Renal pelvis (tissue), 4 donors: Measurements from ENCODE around the gene NFS1. TPM values are rescaled to one million over a fixed set of nuclear protein-coding genes. Genes with fewer than 3 reads are reported as not detected.
"Not testable (repeated sequence)": the region's sequence is repeated elsewhere in the genome, so short reads cannot be mapped to it uniquely, and the experiment has no call there.

Experiments used
- DNase-seq: peaks from one replicate; pipeline ENCODE4 v3.0.0-alpha.2; 2013
- polyA plus RNA-seq, 3 donors: library from polyadenylated mRNA; unstranded; fragments of 120-200 nt; gene quantifications; one replicate each; pipeline ENCODE4 v1.2.1, GENCODE V29; 2013; ENCODE audit not compliant: insufficient read length in 3 of 3

NFS1 gene
- polyA plus RNA-seq, 3 donors, result 27.3 to 31.6 (median 31.1) TPM

GRCh38 chr20:35686872-35687271 is 12.3 kb downstream of the NFS1 start:
- DNase-seq, result not testable (repeated sequence)

DNA sequence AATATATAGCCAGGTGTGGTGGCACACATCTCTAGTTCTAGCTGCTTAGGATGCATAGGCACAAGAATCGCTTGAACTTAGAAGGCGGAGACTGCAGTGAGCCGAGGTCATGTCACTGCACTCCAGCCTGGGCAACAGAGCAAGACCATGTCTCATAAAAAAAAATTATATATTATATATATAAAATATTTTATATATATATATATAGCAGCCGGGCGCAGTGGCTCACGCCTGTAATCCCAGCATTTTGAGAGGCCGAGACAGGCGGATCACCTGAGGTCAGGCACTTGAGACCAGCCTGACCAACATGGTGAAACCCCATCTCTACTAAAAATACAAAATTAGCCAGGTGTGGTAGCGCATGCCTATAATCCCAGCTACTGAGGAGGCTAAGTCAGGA is 13.8 kb downstream of the NFS1 start:
- not testable (repeated sequence) for DNase-seq

DNA sequence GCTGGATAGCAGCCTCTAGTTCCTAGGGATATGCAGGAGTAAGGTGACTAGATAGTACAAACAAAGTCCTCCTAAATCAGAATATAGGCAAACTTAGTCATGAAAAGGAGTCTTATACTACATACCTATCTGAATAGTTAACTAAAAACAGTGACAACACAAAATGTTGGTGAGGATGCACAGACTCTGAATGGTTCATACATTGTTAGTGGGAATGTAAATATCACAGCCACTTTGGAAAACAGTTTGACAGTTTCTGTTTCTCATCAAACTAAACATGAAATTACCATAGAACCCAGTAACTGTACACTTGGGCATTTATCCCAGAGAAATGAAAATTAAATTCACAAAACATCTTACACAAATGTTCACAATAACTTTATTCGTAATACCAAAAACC is 17.2 kb downstream of the NFS1 start:
- DNase-seq, result no peak

- DNase-seq, result no peak
Measured at GRCh38 chr20:35680452-35681183, 18.5 kb downstream of the NFS1 start.

DNA sequence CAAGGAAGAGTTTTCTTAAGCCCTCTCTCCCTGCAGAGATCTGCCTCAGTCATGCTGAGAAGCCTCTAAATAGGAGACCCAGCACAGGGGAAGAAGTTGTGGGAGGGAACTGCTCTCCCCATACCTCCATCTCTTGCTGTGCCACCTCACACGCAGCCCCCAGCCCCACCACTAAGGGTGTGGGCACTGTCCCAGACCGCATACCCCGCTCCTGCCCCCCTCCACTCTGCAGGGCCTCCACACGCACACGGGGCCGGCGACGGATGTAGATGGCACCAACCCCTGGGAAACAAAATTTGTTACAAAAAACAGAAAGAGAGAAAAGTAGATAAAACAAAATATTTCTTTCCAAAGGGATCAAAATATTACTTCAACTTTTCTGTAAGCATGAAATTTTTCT is 24.2 kb downstream of the NFS1 start:
- no peak for DNase-seq

DNA sequence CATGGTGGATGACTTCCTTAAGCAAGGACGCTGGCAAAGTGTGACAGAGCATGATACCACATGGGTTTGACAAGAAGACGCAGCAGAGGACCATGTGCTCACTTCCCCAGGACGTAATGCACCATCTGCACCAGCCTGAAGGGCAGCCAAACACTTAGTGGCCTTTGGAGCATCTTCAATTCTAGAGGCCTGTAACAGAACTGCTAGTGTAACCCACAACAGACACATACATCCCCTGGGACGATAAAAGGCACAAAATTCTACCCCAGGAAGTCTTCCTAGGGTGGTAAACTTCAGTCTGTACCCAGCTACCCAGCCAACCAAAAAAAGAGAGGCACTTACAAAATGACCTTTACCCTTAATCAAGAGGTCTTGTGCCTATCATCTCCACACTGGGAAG is 25.3 kb downstream of the NFS1 start:
- no peak for DNase-seq

DNA sequence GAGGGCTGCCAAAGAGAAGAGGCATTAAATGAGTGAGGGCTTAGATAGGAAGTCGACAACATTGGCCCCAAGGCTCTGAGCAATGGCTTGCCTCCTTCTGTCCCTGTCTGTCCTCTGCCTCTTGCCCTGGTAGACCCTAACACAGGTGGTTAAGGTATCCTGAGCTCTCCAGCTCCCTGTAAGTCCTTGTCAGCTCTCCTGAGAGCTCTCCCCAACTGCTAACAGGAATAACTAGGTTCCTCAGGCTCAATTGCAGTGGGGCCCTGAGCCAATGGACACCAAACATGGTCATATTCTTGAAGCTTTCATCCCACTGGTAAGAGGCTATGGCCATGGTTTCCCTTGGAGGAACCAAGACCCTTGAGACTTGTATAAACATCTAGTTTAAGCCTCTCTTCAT is 29.5 kb downstream of the NFS1 start:
- no peak for DNase-seq

- no peak for DNase-seq
Measured at GRCh38 chr20:35669221-35669620, 29.9 kb downstream of the NFS1 start.

GRCh38 chr20:35665949-35666288 is 33.2 kb downstream of the NFS1 start:
- DNase-seq, result no peak

GRCh38 chr20:35664466-35665206 is 34.5 kb downstream of the NFS1 start, which contains the start of the genes CPNE1 and RBM12:
Gene CPNE1, minus strand, starts transcription at chr20:35664900. Its CDS starts 31,977 bp downstream, at chr20:35632923.
Gene RBM12, minus strand, starts transcription at chr20:35664900. Its CDS starts 9,578 bp downstream, at chr20:35655322.
- peak; percentile 93 for DNase-seq

DNA sequence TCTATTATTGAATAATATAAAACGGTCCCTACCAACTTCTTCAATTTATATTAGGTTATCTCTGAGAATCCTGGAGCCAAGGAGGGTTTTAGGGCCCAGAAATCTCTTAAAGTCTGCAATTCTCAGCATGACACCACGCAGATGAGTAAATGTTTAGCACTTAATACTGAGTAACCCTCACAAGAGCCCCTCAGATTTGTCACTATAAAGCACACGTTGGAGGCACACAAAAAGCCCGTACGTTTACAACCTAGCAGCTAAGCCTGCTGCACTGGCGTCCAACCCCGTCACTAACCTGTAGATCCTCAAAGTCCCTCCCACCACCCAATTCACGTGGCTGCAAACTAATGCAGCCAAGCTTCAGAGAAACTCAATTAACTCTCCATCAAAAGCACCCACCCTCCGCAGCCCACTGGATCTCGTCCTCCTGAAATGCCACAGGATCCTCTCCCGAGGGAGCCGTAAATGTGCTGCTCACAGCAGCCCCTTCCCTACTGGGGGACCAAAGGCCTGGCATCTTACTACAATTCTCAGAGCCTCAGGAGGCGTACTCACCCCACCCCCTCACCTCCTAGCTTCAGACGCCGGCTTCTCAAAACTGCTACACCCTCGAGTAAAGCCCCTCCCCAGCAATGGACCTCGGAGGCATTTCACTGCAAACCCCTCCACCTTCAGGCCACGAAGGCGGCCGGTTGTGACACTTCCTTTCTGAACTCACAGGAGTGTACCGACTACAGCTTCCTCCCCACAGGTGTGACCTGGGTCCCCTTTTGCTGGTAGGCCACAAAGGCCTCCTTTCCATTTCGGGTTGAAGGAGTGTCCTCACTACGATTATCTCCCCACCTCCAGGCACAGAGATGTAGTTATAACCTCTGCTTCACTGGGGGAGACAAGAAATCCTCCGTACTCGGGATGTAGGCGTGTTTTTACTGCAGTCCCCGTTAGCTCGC is 35.4 kb downstream of the NFS1 start:
- DNase-seq, result peak; percentile 61

- DNase-seq, result no peak
Measured at GRCh38 chr20:35662551-35662950, 36.6 kb downstream of the NFS1 start.

- DNase-seq, result no peak
Measured at GRCh38 chr20:35661908-35662307, 37.2 kb downstream of the NFS1 start.

GRCh38 chr20:35661053-35661452 is 38.1 kb downstream of the NFS1 start:
- DNase-seq, result no peak

- DNase-seq, result no peak
Measured at GRCh38 chr20:35660122-35660937, 38.8 kb downstream of the NFS1 start.

- no peak for DNase-seq
Measured at GRCh38 chr20:35657271-35657670, 41.9 kb downstream of the NFS1 start.

DNA sequence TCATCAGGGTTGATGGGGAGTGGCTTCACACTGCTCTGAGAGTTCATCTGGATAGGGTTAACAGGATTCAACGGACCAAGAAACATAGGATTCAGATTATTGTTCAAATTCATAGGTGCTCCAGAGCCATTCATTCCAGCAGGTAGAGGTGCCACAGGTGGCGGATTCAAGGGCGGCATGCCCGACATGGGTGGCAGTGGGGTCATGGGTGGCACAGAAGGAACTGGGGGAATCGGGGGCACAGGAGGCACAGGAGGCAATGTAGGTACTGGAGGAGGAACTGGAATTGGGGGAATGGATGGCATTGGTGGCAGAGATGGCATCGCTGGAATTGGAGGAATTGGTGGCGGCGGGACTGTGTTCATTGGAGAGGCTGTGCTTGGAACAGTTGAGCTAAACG is 44.7 kb downstream of the NFS1 start:
- DNase-seq, result no peak

- no peak for DNase-seq
Measured at GRCh38 chr20:35653893-35654292, 45.3 kb downstream of the NFS1 start.

DNA sequence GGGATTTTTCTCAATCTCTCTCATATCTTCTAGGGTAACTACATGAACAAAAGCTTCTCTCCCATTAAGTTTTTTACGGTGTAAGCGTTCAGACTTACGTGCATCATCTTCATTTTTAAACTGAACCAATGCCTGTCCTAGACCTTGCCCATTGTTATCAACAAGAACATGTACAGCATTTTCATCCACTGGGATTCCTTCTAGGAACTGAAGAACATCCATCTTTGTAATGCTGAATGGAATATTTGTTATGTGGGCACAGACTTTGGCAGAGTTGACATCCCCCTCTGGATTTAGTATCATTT is 45.8 kb downstream of the NFS1 start:
- DNase-seq, result no peak

- no peak for DNase-seq
Measured at GRCh38 chr20:35652641-35653429, 46.3 kb downstream of the NFS1 start.

DNA sequence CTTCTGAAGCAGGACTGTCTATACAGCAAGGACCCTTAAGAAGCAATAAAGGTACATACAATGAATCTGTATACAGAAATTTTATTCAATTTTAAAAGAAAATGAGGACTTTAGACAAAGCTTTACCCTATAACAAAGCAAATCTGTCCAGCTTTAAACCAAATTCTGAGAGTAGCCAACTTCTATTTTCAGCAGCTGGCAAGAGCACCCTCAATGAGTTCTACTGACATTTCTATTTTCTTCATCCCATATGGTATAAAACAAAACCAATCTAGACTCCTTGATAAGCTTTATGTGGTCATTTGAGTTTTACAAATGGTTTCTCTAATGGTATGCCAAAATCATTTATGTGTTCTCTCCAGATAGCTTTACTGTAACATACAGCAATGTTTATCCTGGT is 47.2 kb downstream of the NFS1 start:
- no peak for DNase-seq
